Measurements from ENCODE around the gene DNAJC7.

DNA sequence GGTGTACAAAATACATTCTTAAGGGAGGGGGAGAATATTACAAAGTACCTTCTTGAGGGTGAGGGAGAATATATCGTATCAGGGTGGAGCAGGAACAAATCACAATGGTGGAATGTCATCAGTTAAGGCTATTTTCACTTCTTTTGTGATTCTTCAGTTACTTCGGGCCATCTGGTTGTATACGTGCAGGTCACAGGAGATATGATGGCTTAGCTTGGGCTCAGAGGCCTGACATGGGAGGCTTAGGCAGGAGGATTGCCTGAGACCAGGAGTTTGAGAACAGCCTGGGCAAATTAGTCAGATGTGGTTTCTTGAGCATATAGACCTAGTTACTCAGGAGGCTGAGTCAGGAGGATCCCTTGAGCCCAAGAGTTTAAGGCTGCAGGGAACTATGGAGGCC, 73.7 kb downstream of the DNAJC7 start:
- no peak for TF ChIP-seq SPI1 (IDR thresholded peaks at IDR 0.05; ENCODE audit: borderline replicate concordance, low read depth)
- TF ChIP-seq, protein P1, sequence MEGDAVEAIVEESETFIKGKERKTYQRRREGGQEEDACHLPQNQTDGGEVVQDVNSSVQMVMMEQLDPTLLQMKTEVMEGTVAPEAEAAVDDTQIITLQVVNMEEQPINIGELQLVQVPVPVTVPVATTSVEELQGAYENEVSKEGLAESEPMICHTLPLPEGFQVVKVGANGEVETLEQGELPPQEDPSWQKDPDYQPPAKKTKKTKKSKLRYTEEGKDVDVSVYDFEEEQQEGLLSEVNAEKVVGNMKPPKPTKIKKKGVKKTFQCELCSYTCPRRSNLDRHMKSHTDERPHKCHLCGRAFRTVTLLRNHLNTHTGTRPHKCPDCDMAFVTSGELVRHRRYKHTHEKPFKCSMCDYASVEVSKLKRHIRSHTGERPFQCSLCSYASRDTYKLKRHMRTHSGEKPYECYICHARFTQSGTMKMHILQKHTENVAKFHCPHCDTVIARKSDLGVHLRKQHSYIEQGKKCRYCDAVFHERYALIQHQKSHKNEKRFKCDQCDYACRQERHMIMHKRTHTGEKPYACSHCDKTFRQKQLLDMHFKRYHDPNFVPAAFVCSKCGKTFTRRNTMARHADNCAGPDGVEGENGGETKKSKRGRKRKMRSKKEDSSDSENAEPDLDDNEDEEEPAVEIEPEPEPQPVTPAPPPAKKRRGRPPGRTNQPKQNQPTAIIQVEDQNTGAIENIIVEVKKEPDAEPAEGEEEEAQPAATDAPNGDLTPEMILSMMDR (IDR thresholded peaks at IDR 0.05; ENCODE audit: insufficient read depth, low read length): no peak
- no peak for TF ChIP-seq POLR2AphosphoS5 (IDR thresholded peaks at IDR 0.05; ENCODE audit: low read depth)

All from HL-60 (cell line).